AG04449 (cell line): ENCODE measurements around the gene AQP7.
"Not testable (repeated sequence)": the region's sequence is repeated elsewhere in the genome, so short reads cannot be mapped to it uniquely, and the experiment has no call there.

Experiments
- CTCF ChIA-PET: fragments of 350-600 bp; formaldehyde crosslinking; extraction: SDS; loops from one replicate; lab custom pipeline; 2021; ENCODE audit warnings: antibody characterized with exemption; lab: Yijun Ruan, JAX
- POLR2A ChIA-PET: fragments of 400-600, 350-600 bp; formaldehyde crosslinking; extraction: SDS; loops from one replicate; lab custom pipeline; 2020; ENCODE audit warnings: antibody characterized with exemption, inconsistent platforms; lab: Yijun Ruan, JAX
- DNase-seq: peaks from one replicate; pipeline ENCODE4 v3.0.0-alpha.2; 2010; ENCODE audit warnings: low read depth, low spot score
- H3K4me3 ChIP-seq: 2 replicates; pipeline ENCODE4 v1.5.1; 2011; ENCODE audit warnings: low read depth, mild to moderate bottlenecking, control low read depth, low read length
- TF ChIP-seq, protein P1 (sequence below): IDR thresholded peaks from one replicate; pipeline ENCODE4 v1.5.1; 2011; ENCODE audit warnings: mild to moderate bottlenecking, moderate library complexity, low read length, control low read depth, inconsistent platforms; ENCODE audit not compliant: insufficient read depth; ENCODE audit errors: missing control alignments

AQP7 gene

DNA sequence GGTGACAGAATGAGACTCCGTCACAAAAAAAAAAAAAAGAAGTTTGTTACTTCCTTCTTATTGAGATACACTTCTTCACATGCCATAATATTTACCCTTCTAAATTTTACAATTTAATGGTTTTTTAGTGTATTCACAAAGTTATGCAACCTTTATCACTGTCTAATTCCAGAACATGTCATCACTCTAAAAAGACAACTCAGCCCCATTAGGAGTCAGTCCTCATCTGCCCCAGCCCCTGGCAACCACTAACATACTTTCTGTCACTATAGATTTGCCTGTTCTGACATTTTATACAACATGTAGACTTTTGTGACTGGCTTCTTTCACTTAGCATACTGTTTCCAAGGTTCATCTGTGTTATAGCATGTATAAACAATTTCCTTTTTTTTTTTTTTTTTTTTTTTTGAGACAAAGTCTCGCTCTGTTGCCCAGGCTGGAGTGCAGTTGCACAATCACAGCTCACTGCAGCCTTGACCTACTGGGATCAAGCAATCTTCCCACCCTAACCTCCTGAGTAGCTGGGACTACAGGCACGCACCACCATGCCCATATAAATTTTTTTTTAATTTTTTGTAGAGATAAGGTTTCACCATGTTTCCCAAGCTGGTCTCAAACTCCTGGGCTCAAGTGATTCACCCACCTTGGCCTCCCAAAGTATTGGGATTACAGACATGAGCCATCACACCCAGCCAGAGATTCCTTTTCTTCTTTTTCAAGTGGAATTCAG, 27.1 kb upstream of the AQP7 start:
- no peak for DNase-seq
- CTCF ChIA-PET, result interaction anchor here (6.3 kb wide), 1 partner anchor 14 kb away, joined by 45 read pairs; no protein-coding TSS in a partner anchor
- TF ChIP-seq, protein P1, sequence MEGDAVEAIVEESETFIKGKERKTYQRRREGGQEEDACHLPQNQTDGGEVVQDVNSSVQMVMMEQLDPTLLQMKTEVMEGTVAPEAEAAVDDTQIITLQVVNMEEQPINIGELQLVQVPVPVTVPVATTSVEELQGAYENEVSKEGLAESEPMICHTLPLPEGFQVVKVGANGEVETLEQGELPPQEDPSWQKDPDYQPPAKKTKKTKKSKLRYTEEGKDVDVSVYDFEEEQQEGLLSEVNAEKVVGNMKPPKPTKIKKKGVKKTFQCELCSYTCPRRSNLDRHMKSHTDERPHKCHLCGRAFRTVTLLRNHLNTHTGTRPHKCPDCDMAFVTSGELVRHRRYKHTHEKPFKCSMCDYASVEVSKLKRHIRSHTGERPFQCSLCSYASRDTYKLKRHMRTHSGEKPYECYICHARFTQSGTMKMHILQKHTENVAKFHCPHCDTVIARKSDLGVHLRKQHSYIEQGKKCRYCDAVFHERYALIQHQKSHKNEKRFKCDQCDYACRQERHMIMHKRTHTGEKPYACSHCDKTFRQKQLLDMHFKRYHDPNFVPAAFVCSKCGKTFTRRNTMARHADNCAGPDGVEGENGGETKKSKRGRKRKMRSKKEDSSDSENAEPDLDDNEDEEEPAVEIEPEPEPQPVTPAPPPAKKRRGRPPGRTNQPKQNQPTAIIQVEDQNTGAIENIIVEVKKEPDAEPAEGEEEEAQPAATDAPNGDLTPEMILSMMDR, result no peak
- no peak overlapping the region for H3K4me3 ChIP-seq
- POLR2A ChIA-PET, result no interaction called here

- H3K4me3 ChIP-seq, result no peak overlapping the region
- CTCF ChIA-PET, result interaction anchor here (1.2 kb wide), 1 partner anchor 12 kb away, joined by 6 read pairs; no protein-coding TSS in a partner anchor
- POLR2A ChIA-PET, result no interaction called here
- no peak for DNase-seq
- TF ChIP-seq, protein P1, result no peak
Observed at GRCh38 chr9:33426843-33427293, 24.5 kb upstream of the AQP7 start.

GRCh38 chr9:33425128-33425533, 22.8 kb upstream of the AQP7 start:
- TF ChIP-seq, protein P1, result no peak
- H3K4me3 ChIP-seq, result no peak overlapping the region
- POLR2A ChIA-PET, result no interaction called here
- DNase-seq, result no peak
- CTCF ChIA-PET, result interaction anchor here (1.2 to 2.0 kb wide), 2 partner anchors 9 to 41 kb away, joined by 3 to 10 read pairs; no protein-coding TSS in a partner anchor

- CTCF ChIA-PET, result interaction anchor here (2.0 kb wide), 1 partner anchor 9 kb away, joined by 10 read pairs; no protein-coding TSS in a partner anchor
- POLR2A ChIA-PET, DNase-seq, H3K4me3 ChIP-seq: not testable (repeated sequence)
Observed at GRCh38 chr9:33424492-33424891, 22.1 kb upstream of the AQP7 start.

DNA sequence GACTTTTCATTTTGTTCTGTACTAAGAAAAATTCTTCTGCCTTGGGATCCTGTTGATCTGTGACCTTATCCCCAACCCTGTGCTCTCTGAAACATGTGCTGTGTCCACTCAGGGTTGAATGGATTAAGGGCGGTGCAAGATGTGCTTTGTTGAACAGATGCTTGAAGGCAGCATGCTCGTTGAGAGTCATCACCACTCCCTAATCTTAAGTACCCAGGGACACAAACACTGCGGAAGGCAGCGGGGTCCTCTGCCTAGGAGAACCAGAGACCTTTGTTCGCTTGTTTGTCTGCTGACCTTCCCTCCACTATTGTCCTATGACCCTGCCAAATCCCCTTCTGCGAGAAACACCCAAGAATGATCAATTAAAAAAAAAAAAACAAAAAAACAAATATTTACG, 21.7 kb upstream of the AQP7 start:
- DNase-seq, POLR2A ChIA-PET, H3K4me3 ChIP-seq: not testable (repeated sequence)
- CTCF ChIA-PET, result interaction anchor here (2.0 kb wide), 1 partner anchor 8 kb away, joined by 10 read pairs; no protein-coding TSS in a partner anchor

DNA sequence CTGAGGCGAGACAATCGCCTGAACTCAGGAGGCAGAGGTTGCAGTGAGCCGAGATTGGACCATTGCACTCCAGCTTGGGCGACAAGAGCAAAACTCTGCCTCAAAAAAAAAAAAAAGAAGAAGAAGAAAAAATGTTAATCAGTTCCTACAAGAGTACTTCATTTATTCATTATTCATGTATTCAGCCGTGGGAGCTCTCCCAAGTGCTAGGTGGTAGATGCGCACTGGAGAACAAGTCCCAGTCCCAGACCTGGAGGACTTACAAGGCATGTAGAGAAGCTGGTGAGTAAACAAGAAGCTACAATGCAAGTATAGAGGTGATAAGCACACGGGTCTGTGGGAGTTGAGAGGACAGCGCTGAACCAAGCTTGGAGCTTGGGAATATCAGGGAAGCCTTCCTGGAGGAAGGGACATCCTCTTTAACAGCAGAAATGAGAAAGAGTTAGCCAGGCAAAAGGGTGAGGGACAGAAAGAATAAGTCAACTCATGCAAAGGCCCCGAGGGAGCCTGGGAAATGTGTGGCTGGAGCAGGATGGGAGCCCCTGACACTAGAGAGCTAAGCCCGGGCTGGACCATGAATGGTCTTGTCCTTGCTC, 17.4 kb upstream of the AQP7 start:
- POLR2A ChIA-PET, result no interaction called here
- CTCF ChIA-PET, result interaction anchor here (0.9 to 1.0 kb wide), 2 partner anchors 13 to 34 kb away, joined by 3 to 4 read pairs; no protein-coding TSS in a partner anchor
- H3K4me3 ChIP-seq, result no peak overlapping the region
- no peak for DNase-seq
- TF ChIP-seq, protein P1, result no peak

- TF ChIP-seq, protein P1, result no peak
- no peak overlapping the region for H3K4me3 ChIP-seq
- DNase-seq, result no peak
- CTCF ChIA-PET, result interaction anchor here (0.6 to 6.2 kb wide), 9 partner anchors 8 to 304 kb away, joined by 3 to 46 read pairs (median 3); partner anchors contain the start of genes AQP3 and AQP7
- POLR2A ChIA-PET, result no interaction called here
Observed at GRCh38 chr9:33418090-33418489, 15.7 kb upstream of the AQP7 start.
